Inflammatory macrophage treated with lipopolysaccharide for 4 hours (primary cell): ENCODE data around the gene CCDC83.
"Not testable (repeated sequence)": the region's sequence is repeated elsewhere in the genome, so short reads cannot be mapped to it uniquely, and the experiment has no call there.

ENCODE experiments used
- DNase-seq: peaks from one replicate; pipeline ENCODE4 v3.0.0-alpha.2; 2020

CCDC83 gene

GRCh38 chr11:85889676-85890579 lies 34.7 kb downstream of the CCDC83 start:
- no peak for DNase-seq

DNA sequence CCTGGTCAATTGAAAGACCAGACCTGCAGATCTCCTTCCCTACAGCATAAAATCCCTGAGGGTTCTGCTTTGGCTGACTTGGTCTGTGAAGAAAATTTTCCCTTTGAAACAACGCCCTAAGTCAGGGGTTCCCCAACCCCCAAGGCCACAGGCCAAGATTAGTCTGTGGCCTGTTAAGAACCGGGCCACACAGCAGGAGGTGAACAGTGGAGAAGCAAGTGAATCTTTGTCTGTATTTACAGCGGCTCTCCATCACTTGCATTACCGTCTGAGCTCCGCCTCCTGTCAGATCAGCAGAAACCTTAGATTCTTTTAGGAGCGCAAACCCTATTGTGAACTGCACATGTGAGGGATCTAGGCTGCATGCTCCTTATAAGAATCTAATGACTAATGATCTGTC lies 38.2 kb downstream of the CCDC83 start:
- no peak for DNase-seq

DNA sequence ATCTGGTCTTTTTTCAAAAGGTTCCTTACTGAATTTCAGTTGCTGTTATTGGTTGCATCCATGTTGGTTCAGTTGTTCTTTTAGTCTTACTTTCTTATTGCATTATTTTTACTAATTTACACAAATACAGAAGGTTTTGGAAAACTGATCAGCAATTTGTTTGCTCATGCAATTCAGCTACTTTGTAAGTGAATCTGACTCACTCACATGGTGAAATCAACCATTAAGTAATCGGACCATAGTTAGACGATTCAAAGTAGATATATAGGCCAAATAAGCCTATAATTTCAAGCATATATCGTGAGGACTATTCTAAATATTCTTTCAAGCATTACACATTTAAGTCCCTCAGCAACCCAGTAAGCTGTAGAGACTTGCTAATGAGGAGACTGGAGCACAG lies 41.7 kb downstream of the CCDC83 start:
- DNase-seq = peak; percentile 76

- no peak for DNase-seq
These were observed 43.3 kb downstream of the CCDC83 start for GRCh38 chr11:85898456-85898855.

- no peak for DNase-seq
These were observed 47.2 kb downstream of the CCDC83 start for GRCh38 chr11:85902353-85902752.

- DNase-seq = no peak
These were observed 48.2 kb downstream of the CCDC83 start for GRCh38 chr11:85903406-85903805.

GRCh38 chr11:85903811-85904210 lies 48.6 kb downstream of the CCDC83 start:
- no peak for DNase-seq

GRCh38 chr11:85912414-85912813 lies 57.2 kb downstream of the CCDC83 start:
- DNase-seq = no peak

GRCh38 chr11:85913513-85913912 lies 58.3 kb downstream of the CCDC83 start:
- peak; percentile 88 for DNase-seq

DNA sequence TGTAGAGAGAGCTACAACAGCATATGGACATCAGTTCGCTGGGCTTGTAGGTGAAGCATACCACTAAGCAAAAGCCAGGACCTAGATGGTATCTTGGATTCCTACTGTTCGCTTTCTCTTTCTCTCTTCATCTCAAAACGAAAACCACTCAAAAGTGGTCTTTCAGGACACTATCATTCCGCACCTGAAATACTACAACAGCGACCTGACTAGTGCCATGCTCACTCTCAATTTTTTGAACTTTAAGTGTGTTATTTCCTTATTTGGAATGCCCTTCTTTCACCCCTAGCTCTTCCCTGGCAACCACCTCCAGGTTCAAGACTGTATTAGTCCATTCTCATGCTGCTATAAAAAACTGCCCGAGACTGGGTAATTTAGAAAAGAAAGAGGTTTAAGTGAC lies 59.2 kb downstream of the CCDC83 start:
- DNase-seq = peak; percentile 31

DNA sequence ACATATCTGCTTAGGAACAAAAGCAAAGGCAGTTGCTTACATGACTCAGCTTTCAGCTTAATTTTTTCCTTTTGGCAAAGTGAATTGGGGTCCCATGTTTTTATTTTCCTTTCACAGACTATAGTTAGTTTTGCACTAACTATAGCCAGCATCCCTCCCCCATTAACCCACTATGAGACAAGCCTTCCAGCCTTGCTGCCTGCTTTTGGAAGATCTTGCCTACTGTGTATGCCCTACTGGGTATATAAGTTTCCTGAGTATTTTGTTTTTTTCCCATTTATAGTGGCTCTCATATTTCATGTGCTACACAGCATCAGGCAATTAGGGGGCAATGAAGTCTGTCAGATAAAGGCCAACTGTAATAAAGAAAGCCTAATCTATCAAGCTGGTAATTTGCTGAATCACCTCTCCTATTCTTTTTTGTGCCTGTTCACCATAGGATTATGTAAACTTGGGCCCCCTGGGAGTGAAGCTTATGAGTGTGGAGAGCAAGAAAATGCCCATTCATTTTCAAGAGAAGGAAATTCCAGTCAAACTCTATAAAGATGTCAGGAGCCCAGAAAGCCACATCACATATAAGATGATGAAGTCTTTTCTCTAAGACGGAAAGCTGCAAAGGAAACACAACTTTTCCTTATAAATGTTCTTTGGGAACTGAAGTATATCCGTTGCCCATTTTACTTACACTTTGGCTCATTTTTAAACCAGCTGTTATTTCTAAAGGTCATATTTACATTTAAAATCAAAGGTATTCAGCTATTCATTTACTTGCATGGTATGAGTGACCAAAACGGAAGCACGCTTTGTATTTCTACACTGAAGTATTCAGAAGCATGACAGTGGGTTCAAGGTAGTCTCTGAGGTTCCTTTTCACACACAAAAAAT lies 64.0 kb downstream of the CCDC83 start:
- DNase-seq = no peak

DNA sequence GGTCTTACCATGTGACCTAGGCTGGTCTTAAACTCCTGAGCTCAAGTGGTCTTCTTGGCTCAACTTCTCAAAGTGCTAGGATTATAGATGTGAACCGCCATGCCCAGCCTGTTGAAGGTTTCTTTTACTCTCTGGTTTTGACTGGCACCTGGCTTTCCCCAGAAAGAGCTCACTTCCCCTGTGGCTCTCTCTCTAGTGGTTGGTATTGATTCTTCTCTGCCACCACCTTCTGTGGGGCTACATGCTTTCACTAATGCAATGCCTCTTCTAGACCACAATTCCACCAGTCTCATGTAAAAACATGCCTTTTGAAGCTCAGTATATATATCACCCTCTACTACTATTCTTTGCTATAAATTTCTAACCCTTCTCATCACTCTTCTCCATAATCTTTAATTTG lies 67.2 kb downstream of the CCDC83 start:
- no peak for DNase-seq

- DNase-seq = no peak
These were observed 68.3 kb downstream of the CCDC83 start for GRCh38 chr11:85923455-85923854.

- DNase-seq = not testable (repeated sequence)
These were observed 71.6 kb downstream of the CCDC83 start for GRCh38 chr11:85926653-85927214.

GRCh38 chr11:85930879-85931366 lies 75.7 kb downstream of the CCDC83 start:
- no peak for DNase-seq

DNA sequence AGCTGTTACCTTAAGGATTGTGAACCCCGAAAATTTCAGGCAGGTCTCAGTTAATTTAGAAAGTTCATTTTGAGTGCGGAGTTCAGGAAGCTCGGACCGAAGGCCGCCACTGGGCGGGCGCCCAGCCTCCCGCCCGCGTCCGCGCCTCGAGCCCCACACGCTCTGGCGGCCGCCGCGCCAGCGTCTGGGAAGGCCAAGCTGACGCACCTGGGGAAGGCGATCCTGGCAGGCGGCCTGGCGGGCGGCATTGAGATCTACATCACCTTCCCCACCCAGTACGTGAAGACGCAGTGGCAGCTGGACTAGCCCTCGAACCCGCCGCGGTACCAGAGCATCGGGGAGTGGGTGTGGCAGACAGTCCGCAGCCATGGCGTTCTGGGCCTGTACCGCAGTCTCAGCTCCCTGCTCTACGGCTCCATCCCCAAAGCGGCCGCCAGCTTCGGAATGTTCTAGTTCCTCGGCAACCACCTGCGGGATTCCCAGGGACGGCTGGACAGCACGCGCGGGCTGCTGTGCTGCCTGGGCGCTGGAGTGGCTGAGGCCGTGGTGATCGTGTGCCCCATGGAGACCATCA lies 79.5 kb downstream of the CCDC83 start:
- DNase-seq = no peak

DNA sequence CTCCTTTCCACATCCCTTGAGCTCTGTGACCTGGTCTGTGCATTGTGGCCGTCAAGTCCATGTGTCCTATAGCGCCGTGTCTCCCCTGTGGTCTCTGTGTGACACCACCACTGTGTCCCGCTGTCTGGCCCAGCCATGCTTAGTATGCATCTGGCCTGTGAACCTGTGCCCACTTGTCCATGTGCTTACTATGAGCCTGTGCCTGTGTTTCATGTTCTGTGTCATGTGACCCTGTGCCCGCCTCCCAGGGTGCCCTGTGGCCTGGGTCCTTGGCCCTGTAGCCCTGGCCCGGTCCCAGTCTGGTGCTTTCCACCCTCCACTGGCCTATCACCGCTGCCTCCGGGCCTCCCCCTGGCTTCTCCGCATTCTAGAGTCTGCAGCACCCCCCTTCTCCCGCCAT lies 80.6 kb downstream of the CCDC83 start:
- no peak for DNase-seq

DNA sequence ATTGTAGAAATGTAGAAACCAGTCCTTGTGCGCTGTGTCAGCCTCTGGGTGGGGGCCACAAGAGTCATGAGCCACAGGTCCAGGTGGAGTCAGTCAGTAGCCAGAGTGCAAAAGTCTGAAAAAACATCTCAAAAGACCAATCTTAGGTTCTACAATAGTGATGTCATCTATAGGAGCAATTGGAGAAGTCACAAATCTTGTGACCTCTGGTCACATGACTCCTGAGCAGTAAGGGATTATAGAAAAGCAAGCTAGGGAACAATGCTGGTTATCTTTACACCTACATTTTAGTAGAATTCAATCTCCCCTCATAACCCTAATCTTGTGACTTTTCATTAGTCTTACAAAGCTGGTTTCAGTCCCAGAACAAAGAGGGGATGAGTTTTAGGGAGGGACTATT lies 82.7 kb downstream of the CCDC83 start:
- DNase-seq = peak; percentile 58

DNA sequence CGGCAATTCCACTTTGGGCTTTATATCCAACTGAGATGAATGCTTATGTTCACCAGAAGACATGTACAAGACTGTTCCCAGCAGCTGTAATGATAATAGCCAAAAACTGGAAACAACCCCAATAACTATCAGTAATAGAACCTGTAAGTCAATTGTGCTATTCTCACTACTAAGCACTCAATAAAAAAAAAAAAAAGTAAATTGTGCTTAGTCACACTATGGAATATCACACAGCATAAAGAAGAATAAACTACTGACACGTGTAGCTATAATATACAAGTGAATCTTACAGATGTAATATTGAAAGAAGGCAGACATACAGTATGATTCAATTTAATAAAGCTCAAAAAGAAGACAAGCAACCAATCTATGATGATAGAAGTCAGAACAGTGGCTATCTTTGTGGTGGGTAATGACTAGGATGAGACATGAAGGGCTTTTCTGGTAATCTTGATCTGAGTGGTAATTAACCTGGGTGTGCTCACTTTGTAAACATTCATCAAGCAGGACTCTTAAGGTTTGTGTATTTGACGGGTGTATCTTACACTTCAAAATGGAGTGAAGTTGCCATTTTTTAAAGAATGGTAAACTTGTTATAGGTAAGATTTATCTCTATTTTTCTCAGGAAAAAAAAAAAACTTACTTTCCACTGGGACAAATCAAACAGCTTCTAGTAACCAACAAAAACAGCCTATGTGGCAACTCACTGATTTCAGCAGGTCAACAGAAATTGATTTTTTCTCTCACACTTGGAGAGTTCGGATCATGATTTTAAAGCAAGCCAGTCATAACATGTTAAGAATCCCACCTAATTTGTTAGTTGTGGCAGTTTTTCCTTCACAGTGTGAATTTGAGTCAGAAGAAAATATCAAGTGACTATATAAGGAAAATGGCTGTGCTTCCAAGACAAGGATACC lies 84.2 kb downstream of the CCDC83 start:
- no peak for DNase-seq

DNA sequence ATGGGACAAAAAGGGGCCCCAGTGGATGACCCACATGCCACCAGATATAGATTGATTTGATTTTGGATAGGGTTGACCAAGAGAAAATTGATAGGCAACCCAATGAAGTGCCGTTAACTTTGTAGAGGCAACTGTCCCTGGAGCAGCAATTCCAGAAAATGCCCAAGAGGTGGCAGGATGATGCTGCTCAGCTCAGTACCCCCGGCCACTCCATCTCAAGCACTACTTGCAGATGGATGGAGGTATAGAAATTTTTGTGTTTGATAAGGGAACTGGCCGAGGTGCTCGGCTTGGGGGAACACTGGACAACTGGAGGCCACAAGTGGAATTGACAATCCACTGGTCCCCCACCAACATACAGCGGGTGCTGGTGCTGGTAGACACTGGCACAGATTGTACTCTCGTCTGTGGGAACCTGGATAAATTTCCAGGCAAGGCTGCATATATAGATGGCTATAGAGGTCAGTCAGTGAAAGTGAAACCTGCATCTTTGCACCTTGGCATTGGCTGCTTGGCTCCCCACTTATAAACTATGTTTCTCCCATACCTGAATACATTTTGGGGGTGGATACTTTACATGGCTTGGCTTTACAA lies 86.3 kb downstream of the CCDC83 start:
- DNase-seq = peak; percentile 51

GRCh38 chr11:85945296-85945695 lies 90.1 kb downstream of the CCDC83 start:
- no peak for DNase-seq
